Measurements from ENCODE around the gene TEX22.

The TEX22 gene

GRCh38 chr14:105432657-105433056, 34.3 kb downstream of the TEX22 start:
- TF ChIP-seq CTCF (IDR thresholded peaks at IDR 0.05; ENCODE audit: low read depth, low read length) = no peak
- in situ Hi-C loops (cut with HindIII; ENCODE audit: low sequenced_read_pairs) = no loop called here
- no peak for DNase-seq (ENCODE audit: low read depth, low spot score)
- H3K4me3 ChIP-seq (ENCODE audit: low read depth, low read length) = no peak overlapping the region

GRCh38 chr14:105433161-105433605, 34.8 kb downstream of the TEX22 start:
- TF ChIP-seq CTCF (IDR thresholded peaks at IDR 0.05; ENCODE audit: low read depth, low read length) = no peak
- H3K4me3 ChIP-seq (ENCODE audit: low read depth, low read length) = no peak overlapping the region
- in situ Hi-C loops (cut with HindIII; ENCODE audit: low sequenced_read_pairs) = no loop called here
- DNase-seq (ENCODE audit: low read depth, low spot score) = no peak

- in situ Hi-C loops (cut with HindIII; ENCODE audit: low sequenced_read_pairs) = no loop called here
- no peak for TF ChIP-seq CTCF (IDR thresholded peaks at IDR 0.05; ENCODE audit: low read depth, low read length)
- H3K4me3 ChIP-seq (ENCODE audit: low read depth, low read length) = no peak overlapping the region
- DNase-seq (ENCODE audit: low read depth, low spot score) = no peak
These were observed 38.1 kb downstream of the TEX22 start for GRCh38 chr14:105436402-105436801.

GRCh38 chr14:105436891-105437722, 38.8 kb downstream of the TEX22 start:
- no peak for TF ChIP-seq CTCF (IDR thresholded peaks at IDR 0.05; ENCODE audit: low read depth, low read length)
- in situ Hi-C loops (cut with HindIII; ENCODE audit: low sequenced_read_pairs) = no loop called here
- no peak overlapping the region for H3K4me3 ChIP-seq (ENCODE audit: low read depth, low read length)
- no peak for DNase-seq (ENCODE audit: low read depth, low spot score)

- TF ChIP-seq CTCF (IDR thresholded peaks at IDR 0.05; ENCODE audit: low read depth, low read length) = no peak
- in situ Hi-C loops (cut with HindIII; ENCODE audit: low sequenced_read_pairs) = no loop called here
- no peak for DNase-seq (ENCODE audit: low read depth, low spot score)
- no peak overlapping the region for H3K4me3 ChIP-seq (ENCODE audit: low read depth, low read length)
These were observed 39.6 kb downstream of the TEX22 start for GRCh38 chr14:105437723-105438500.

- DNase-seq (ENCODE audit: low read depth, low spot score) = no peak
- TF ChIP-seq CTCF (IDR thresholded peaks at IDR 0.05; ENCODE audit: low read depth, low read length) = no peak
- in situ Hi-C loops (cut with HindIII; ENCODE audit: low sequenced_read_pairs) = no loop called here
- no peak overlapping the region for H3K4me3 ChIP-seq (ENCODE audit: low read depth, low read length)
These were observed 40.8 kb downstream of the TEX22 start for GRCh38 chr14:105439179-105439578.
